ENCODE data around the gene LTBP2.

DNA sequence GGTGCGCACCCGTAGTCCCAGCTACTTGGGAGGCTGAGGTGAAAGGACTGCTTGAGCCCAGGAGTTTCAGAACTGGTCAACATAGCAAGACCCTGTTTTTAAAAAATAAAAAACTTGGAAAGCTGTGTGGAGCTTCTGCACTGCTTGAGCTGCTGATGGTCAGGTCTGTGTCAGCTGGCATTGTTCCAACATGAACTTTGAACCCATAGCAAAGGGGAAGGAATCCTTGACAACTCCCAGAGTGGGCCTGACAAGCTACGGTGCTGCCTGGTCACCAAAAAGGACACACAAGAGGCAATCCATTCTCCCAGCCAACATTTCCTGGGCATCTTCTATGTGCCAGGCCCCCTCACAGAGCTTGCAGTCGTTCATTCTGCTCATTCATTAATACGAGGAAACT lies 16.4 kb upstream of the LTBP2 start:
- TF ChIP-seq, protein P1, sequence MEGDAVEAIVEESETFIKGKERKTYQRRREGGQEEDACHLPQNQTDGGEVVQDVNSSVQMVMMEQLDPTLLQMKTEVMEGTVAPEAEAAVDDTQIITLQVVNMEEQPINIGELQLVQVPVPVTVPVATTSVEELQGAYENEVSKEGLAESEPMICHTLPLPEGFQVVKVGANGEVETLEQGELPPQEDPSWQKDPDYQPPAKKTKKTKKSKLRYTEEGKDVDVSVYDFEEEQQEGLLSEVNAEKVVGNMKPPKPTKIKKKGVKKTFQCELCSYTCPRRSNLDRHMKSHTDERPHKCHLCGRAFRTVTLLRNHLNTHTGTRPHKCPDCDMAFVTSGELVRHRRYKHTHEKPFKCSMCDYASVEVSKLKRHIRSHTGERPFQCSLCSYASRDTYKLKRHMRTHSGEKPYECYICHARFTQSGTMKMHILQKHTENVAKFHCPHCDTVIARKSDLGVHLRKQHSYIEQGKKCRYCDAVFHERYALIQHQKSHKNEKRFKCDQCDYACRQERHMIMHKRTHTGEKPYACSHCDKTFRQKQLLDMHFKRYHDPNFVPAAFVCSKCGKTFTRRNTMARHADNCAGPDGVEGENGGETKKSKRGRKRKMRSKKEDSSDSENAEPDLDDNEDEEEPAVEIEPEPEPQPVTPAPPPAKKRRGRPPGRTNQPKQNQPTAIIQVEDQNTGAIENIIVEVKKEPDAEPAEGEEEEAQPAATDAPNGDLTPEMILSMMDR (conservative IDR thresholded peaks at IDR 0.05; ENCODE audit: low read depth, low read length) = no peak
- TF ChIP-seq EZH2 (IDR thresholded peaks at IDR 0.05; ENCODE audit: low read length, unreplicated experiment) (no peak), EZH2phosphoT487 (IDR thresholded peaks at IDR 0.05; ENCODE audit: borderline replicate concordance, low read length) (no peak)
